ENCODE data around the gene ZNF816.
"Not testable (repeated sequence)": the region's sequence is repeated elsewhere in the genome, so short reads cannot be mapped to it uniquely, and the experiment has no call there.

ZNF816 gene

DNA sequence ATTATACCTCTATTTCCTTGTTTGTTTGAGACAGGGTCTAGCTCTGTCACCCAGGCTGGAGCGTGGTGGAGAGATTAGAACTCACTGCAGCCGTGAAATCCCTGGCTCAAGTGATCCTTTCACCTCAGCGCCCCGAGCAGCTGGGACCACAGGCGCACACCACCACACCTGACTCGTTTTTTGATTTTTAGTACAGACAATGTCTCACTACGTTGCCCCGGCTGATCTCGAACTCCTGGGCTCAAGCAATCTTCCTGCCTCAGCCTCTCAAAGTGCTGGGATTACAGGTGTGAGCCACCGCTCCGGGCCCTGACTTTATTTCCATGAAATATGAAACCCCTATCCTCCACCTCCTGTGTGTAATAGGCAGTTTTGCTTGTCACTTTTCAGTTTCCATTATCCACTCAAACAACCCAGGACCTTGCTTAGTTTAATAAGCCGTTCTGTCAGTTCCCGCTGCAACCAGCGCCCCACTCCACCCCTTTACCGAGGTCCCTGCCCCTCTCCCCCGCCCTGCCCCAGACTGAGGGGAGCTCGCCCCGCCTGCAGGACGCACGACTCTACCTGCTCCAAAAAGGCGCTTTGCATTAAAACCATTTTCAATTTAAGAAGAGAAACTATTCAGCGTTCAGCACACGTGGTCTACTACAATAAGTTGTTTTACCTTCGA is 16.9 kb downstream of the ZNF816 start:
- no peak overlapping the region for H3K27ac ChIP-seq
- DNase-seq: no peak
- in situ Hi-C loops (cut with HindIII; ENCODE audit: low pct_ligation_motif_present, low sequenced_read_pairs): no loop called here
- no peaks in the 10 kb centered on the region for H3K27me3 ChIP-seq (replicated peaks)
- peaks cover 12% of the 10 kb centered on the region for H3K36me3 ChIP-seq (replicated peaks)
- no peak overlapping the region for H3K4me3 ChIP-seq (ENCODE audit: low read depth, low read length)
- TF ChIP-seq, protein P1, sequence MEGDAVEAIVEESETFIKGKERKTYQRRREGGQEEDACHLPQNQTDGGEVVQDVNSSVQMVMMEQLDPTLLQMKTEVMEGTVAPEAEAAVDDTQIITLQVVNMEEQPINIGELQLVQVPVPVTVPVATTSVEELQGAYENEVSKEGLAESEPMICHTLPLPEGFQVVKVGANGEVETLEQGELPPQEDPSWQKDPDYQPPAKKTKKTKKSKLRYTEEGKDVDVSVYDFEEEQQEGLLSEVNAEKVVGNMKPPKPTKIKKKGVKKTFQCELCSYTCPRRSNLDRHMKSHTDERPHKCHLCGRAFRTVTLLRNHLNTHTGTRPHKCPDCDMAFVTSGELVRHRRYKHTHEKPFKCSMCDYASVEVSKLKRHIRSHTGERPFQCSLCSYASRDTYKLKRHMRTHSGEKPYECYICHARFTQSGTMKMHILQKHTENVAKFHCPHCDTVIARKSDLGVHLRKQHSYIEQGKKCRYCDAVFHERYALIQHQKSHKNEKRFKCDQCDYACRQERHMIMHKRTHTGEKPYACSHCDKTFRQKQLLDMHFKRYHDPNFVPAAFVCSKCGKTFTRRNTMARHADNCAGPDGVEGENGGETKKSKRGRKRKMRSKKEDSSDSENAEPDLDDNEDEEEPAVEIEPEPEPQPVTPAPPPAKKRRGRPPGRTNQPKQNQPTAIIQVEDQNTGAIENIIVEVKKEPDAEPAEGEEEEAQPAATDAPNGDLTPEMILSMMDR (IDR thresholded peaks at IDR 0.05; ENCODE audit: low read depth, low read length, missing control alignments): no peak

DNA sequence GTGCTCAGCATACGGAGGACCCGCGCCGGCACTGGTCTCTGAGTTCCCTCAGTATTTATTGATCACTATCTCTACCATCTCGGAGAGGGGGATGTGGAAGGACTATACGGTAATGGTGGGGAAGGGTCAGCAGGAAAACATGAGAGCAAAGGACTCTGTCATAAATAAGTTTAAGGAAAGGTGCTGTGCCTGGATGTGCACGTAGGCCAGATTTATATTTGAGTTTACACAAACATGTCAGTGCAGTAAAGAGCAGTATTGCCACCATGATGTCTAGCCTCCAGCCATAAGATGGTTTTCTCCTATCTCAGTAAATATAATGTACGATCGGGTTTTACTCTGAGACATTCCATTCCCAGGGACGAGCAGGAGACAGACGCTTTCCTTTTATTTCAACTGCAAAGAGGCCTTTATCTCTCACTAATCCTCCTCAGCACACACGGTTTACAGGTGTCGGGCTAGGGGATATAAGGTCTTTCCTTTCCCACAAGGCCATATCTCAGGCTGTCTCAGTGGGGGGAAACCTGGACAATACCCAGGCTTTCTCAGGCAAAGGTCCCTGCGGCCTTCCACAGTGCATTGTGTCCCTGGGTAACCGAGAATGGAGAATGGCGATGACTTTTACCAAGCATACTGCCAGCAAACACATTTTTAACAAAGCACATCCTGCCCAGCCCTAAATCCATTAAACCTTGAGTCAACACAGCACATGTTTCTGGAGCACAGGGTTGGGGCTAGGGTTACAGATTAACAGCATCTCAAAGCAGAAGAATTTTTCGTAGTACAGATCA is 17.8 kb downstream of the ZNF816 start:
- in situ Hi-C loops (cut with HindIII; ENCODE audit: low pct_ligation_motif_present, low sequenced_read_pairs); H3K27ac ChIP-seq; DNase-seq; H3K27me3 ChIP-seq (replicated peaks); H3K36me3 ChIP-seq (replicated peaks); H3K4me3 ChIP-seq (ENCODE audit: low read depth, low read length): not testable (repeated sequence)

DNA sequence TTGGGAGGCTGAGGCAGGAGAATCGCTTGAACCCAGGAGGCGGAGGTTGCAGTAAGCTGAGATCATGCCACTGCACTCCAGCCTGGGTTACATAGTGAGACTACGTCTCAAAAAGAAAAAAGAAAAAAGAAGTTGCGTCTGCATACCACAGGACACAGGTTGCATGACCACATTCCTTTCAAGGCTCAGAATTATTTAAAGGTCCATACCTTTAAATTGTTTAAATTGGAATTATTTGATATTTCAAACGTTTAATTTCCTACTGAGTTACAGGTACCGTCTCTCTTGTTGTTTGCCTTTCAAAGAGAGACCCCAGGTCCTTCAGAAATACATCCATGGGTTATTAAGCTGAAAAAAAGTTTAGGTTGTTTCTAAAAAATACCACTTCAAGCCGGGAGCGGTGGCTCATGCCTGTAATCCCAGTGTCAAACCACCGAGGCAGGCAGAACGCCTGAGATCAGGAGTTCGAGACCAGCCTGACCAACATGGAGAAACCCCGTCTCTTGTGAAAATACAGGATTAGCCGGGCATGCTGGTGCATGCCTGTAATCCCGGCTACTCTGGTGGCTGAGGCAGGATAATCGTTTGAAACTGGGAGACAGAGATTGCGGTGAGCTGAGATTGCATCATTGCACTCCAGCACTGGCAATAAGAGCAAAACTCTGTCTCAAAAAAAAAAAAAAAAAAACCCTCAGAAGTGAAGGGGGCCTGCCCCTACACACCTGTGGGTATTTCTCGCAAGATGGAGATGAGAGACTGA is 18.6 kb downstream of the ZNF816 start:
- DNase-seq: no peak
- Histone ChIP-seq H3K27ac (no peak overlapping the region), H3K4me3 (ENCODE audit: low read depth, low read length) (no peak overlapping the region), H3K27me3 (replicated peaks) (no peaks in the 10 kb centered on the region), H3K36me3 (replicated peaks) (no peaks in the 10 kb centered on the region)
- TF ChIP-seq, protein P1 (IDR thresholded peaks at IDR 0.05; ENCODE audit: low read depth, low read length, missing control alignments): no peak
- in situ Hi-C loops (cut with HindIII; ENCODE audit: low pct_ligation_motif_present, low sequenced_read_pairs): no loop called here

DNA sequence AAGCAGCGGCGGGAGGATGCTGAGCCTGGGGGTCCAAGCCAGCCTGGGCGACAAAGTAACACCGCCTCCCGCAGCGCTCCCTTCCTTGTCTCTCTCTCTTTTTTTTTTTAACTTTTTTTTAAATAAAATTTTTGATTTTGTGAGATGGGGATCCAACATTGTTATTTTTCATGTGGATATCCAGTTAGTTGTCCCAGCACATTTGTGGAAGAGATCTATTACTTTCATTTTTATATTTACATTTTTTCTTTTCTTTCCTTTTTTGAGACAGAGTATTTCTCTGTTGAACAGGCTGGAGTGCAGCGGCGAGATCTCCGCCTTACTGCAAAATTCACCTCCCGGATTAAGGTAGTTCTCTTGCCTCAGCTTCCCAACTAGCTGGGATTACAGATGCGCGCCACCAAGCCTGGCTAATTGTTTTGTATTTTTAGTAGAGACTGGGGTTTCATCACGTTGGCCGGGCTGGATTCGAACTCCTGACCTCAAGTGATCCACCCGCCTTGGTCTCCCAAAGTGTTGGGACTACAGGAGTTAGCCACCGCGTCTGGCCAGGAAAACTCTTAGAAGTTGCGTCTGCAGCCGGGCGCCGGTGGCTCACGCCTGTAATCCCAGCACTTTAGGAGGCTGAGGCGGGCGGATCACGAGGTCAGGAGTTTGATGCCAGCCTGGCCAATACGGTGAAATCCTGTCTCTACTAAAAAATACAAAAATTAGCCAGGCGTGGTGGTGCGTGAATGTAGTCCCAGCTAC is 19.4 kb downstream of the ZNF816 start:
- TF ChIP-seq, protein P1 (IDR thresholded peaks at IDR 0.05; ENCODE audit: low read depth, low read length, missing control alignments): no peak
- Histone ChIP-seq H3K36me3 (replicated peaks) (no peaks in the 10 kb centered on the region), H3K4me3 (ENCODE audit: low read depth, low read length) (peak overlapping the region; percentile 72), H3K27ac (peak overlapping the region; percentile 76), H3K27me3 (replicated peaks) (no peaks in the 10 kb centered on the region)
- DNase-seq: no peak
- in situ Hi-C loops (cut with HindIII; ENCODE audit: low pct_ligation_motif_present, low sequenced_read_pairs): no loop called here

DNA sequence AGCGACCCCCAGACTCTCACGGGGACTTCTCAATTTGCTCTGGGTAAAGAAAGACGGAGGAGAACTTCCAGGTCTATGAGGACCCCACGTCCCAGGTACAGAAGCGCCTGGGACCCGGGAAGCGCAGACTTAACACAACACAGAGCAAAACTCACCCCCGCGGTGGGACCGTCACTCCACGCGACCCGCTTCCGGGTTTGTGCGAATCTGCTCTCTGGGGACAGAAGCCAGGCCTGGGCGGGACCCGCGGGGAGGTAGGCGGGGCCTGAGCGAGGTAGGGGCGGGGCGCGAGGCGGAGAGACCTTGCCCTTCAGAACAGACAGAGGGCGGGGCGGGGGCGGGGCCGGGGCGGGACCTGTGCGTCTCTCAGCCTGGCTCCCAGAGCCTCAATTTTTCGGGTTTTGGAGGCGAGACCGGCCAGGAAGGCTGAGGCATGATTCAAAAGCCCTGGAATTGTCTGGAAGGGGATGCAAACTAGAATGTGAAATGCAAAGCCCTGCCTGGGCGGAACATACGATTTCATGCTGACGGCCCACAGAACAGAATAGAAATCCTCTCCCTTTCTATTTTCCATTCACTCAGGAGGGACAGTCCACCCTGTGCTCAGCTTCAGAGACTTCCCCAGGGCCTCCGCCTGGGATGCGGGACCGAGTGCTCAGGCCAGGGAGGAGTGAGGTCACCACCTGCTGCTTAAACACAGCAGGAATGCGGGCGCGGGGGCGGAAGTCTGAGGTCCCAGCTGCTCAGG is 20.1 kb downstream of the ZNF816 start:
- peak overlapping the region; percentile 72 for H3K4me3 ChIP-seq (ENCODE audit: low read depth, low read length)
- peak overlapping the region; percentile 76 for H3K27ac ChIP-seq
- in situ Hi-C loops (cut with HindIII; ENCODE audit: low pct_ligation_motif_present, low sequenced_read_pairs): no loop called here
- no peaks in the 10 kb centered on the region for H3K27me3 ChIP-seq (replicated peaks)
- no peaks in the 10 kb centered on the region for H3K36me3 ChIP-seq (replicated peaks)
- TF ChIP-seq, protein P1 (IDR thresholded peaks at IDR 0.05; ENCODE audit: low read depth, low read length, missing control alignments): no peak
- peak; percentile 84 for DNase-seq
